WERI-Rb-1 (cell line): Measurements from ENCODE around the gene PGLYRP2.

Experiments used
- DNase-seq: peaks from one replicate; pipeline ENCODE4 v3.0.0-alpha.2; 2020
- H3K27ac ChIP-seq: fragments of 250-450 bp; sonication (Bioruptor Pico); 2 replicates; pipeline ENCODE4 v1.5.1; 2020; ENCODE audit warnings: mild to moderate bottlenecking, moderate library complexity
- H3K27me3 ChIP-seq: fragments of 250-450 bp; sonication (Bioruptor Pico); 2 replicates; pipeline ENCODE4 v1.5.1; 2021; ENCODE audit warnings: mild to moderate bottlenecking, low read depth, moderate library complexity; ENCODE audit not compliant: insufficient read depth, severe bottlenecking
- H3K36me3 ChIP-seq: fragments of 250-450 bp; sonication (Bioruptor Pico); 2 replicates; pipeline ENCODE4 v1.5.1; 2020; ENCODE audit warnings: mild to moderate bottlenecking, moderate library complexity
- H3K4me3 ChIP-seq: 2 replicates; pipeline ENCODE4 v1.5.1; 2011; ENCODE audit warnings: low read depth, mild to moderate bottlenecking, control low read depth, low read length
- H3K9me3 ChIP-seq: fragments of 250-450 bp; sonication (Bioruptor Pico); 2 replicates; pipeline ENCODE4 v1.5.1; 2021; ENCODE audit warnings: mild to moderate bottlenecking, moderate library complexity; ENCODE audit not compliant: severe bottlenecking
- CTCF ChIP-seq: IDR thresholded peaks from 2 replicates; pipeline ENCODE4 v1.5.1; 2011; ENCODE audit warnings: low read depth, mild to moderate bottlenecking, control low read depth, inconsistent platforms, low read length

Gene PGLYRP2

GRCh38 chr19:15479391-15480345 is at the start of gene PGLYRP2:
TSS of gene PGLYRP2 (minus strand) at chr19:15479501. CDS start at chr19:15479371, 130 bp downstream.
- Histone ChIP-seq H3K27ac (no peak within 1 kb of the TSS), H3K4me3 (no peak within 1 kb of the TSS), H3K27me3 (peaks cover 81% of the 10 kb centered on the region), H3K36me3 (no peaks in the 10 kb centered on the region), H3K9me3 (no peaks in the 10 kb centered on the region)
- no peak for TF ChIP-seq CTCF
- no peak for DNase-seq

GRCh38 chr19:15527705-15528104 is 48.4 kb upstream of the PGLYRP2 start:
- TF ChIP-seq CTCF, result no peak
- Histone ChIP-seq H3K27ac (no peak overlapping the region), H3K9me3 (no peaks in the 10 kb centered on the region), H3K27me3 (peaks cover 88% of the 10 kb centered on the region), H3K36me3 (no peaks in the 10 kb centered on the region), H3K4me3 (no peak overlapping the region)
- no peak for DNase-seq

- no peaks in the 10 kb centered on the region for H3K9me3 ChIP-seq
- no peak for DNase-seq
- H3K4me3 ChIP-seq, result no peak overlapping the region
- H3K27me3 ChIP-seq, result peaks cover 89% of the 10 kb centered on the region
- TF ChIP-seq CTCF, result no peak
- no peaks in the 10 kb centered on the region for H3K36me3 ChIP-seq
- H3K27ac ChIP-seq, result no peak overlapping the region
Measured at GRCh38 chr19:15526408-15526807, 47.1 kb upstream of the PGLYRP2 start.

- DNase-seq, result no peak
- H3K9me3 ChIP-seq, result no peaks in the 10 kb centered on the region
- no peaks in the 10 kb centered on the region for H3K36me3 ChIP-seq
Measured at GRCh38 chr19:15525291-15525690, 46.0 kb upstream of the PGLYRP2 start.

GRCh38 chr19:15524781-15525180 is 45.5 kb upstream of the PGLYRP2 start:
- H3K27me3 ChIP-seq, result peaks cover 84% of the 10 kb centered on the region
- no peaks in the 10 kb centered on the region for H3K9me3 ChIP-seq
- H3K27ac ChIP-seq, result no peak overlapping the region
- no peaks in the 10 kb centered on the region for H3K36me3 ChIP-seq
- DNase-seq, result no peak
- H3K4me3 ChIP-seq, result no peak overlapping the region
- TF ChIP-seq CTCF, result no peak

More at GRCh38 chr19:15525291-15525690, 46.0 kb upstream of the PGLYRP2 start:
- H3K27me3 ChIP-seq, result peaks cover 86% of the 10 kb centered on the region
- no peak overlapping the region for H3K27ac ChIP-seq
- no peak for TF ChIP-seq CTCF
- no peak overlapping the region for H3K4me3 ChIP-seq
